ENCODE data around the gene PALMD. TPM values are rescaled to one million over a fixed set of nuclear protein-coding genes. Genes with fewer than 3 reads are reported as not detected.

PALMD gene
- total RNA-seq, 2 experiments from 2014 or later = not detected

DNA sequence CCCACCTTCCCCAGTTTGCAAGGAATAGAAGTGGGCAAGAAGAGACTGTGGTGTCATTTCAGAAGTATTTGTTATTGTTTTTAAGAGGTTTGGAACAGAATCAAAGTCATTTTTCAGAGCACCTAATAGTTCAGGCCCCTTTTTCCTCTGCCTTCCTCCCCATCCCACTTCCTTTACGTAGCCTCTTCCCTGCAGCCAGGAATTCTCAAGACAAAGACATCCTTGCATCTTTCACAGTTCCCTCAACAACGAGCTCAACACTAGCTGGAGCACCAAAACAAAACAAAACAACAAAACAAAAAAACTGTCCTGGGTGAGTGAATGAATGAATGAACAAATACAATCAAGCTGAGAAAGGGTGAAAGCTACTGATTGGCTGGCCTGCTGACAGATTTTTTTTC lies 7.0 kb downstream of the PALMD start:
- DNase-seq = no peak
- no peaks in the 10 kb centered on the region for H3K9me3 Mint-ChIP-seq
- Histone ChIP-seq H3K36me3 (ENCODE audit: insufficient read depth, low read length) (no peaks in the 10 kb centered on the region), H3K27me3 (ENCODE audit: control insufficient read depth in 1 of 2, insufficient read depth in 2 of 2, low read length in 2 of 2) (peaks cover 0 to 3% of the 10 kb centered on the region in 2 experiments), H3K9me3 (ENCODE audit: control insufficient read depth in 1 of 2, insufficient read depth in 1 of 2, low read length in 2 of 2) (no peaks in the 10 kb centered on the region), H3K4me1 (ENCODE audit: insufficient read depth, low read length) (no peaks in the 10 kb centered on the region), H3K4me3 (ENCODE audit: low read length) (no peak overlapping the region), H3K27ac (ENCODE audit: low read depth in 1 of 2, low read length in 2 of 2) (no peak overlapping the region)
- CTCF ChIA-PET = no interaction called here
- H3K27ac Mint-ChIP-seq = no peak overlapping the region
- POLR2A ChIA-PET = no interaction called here
- no peaks in the 10 kb centered on the region for H3K36me3 Mint-ChIP-seq (ENCODE audit: low read depth)
- TF ChIP-seq, protein P1, sequence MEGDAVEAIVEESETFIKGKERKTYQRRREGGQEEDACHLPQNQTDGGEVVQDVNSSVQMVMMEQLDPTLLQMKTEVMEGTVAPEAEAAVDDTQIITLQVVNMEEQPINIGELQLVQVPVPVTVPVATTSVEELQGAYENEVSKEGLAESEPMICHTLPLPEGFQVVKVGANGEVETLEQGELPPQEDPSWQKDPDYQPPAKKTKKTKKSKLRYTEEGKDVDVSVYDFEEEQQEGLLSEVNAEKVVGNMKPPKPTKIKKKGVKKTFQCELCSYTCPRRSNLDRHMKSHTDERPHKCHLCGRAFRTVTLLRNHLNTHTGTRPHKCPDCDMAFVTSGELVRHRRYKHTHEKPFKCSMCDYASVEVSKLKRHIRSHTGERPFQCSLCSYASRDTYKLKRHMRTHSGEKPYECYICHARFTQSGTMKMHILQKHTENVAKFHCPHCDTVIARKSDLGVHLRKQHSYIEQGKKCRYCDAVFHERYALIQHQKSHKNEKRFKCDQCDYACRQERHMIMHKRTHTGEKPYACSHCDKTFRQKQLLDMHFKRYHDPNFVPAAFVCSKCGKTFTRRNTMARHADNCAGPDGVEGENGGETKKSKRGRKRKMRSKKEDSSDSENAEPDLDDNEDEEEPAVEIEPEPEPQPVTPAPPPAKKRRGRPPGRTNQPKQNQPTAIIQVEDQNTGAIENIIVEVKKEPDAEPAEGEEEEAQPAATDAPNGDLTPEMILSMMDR (IDR thresholded peaks at IDR 0.05) = no peak
- intact Hi-C loops (cut with DNase I, micrococcal nuclease) = no loop called here
- peaks cover 10% of the 10 kb centered on the region for H3K27me3 Mint-ChIP-seq
- ATAC-seq (ENCODE audit: poor library complexity) = no peak
- no peaks in the 10 kb centered on the region for H3K4me1 Mint-ChIP-seq (ENCODE audit: low read depth)
- no peak overlapping the region for H3K4me3 Mint-ChIP-seq

DNA sequence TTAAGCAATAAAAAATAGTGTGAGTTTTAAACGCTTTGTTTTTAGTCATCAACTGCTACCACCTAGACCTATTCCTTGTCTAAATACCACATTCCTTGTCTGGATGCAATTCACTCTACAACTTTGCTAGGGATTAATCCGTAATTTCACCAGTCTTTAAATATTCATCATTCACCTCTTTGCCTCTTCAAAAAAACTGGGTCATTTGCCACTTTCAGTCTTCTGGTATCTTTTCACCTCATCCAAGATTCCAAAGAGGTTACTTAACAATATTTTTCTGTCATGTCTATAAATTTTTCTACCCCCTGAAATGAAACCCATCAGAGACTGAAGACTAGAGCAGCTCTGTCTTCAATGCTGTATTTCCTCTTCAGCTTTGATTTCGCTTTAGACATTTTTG lies 9.5 kb downstream of the PALMD start:
- Mint-ChIP-seq H3K27me3 (peaks cover 8% of the 10 kb centered on the region), H3K27ac (no peak overlapping the region), H3K9me3 (no peaks in the 10 kb centered on the region), H3K4me1 (ENCODE audit: low read depth) (no peaks in the 10 kb centered on the region), H3K4me3 (no peak overlapping the region), H3K36me3 (ENCODE audit: low read depth) (no peaks in the 10 kb centered on the region)
- no peak overlapping the region for H3K27ac ChIP-seq (ENCODE audit: low read depth in 1 of 2, low read length in 2 of 2)
- ChIA-PET CTCF (no interaction called here), POLR2A (no interaction called here)
- H3K4me3 ChIP-seq (ENCODE audit: low read length) = no peak overlapping the region
- intact Hi-C loops (cut with DNase I, micrococcal nuclease) = no loop called here
- H3K36me3 ChIP-seq (ENCODE audit: insufficient read depth, low read length) = no peaks in the 10 kb centered on the region
- no peaks in the 10 kb centered on the region for H3K27me3 ChIP-seq (ENCODE audit: control insufficient read depth in 1 of 2, insufficient read depth in 2 of 2, low read length in 2 of 2)
- no peaks in the 10 kb centered on the region for H3K4me1 ChIP-seq (ENCODE audit: insufficient read depth, low read length)
- TF ChIP-seq, protein P1 (IDR thresholded peaks at IDR 0.05) = no peak
- no peaks in the 10 kb centered on the region for H3K9me3 ChIP-seq (ENCODE audit: control insufficient read depth in 1 of 2, insufficient read depth in 1 of 2, low read length in 2 of 2)
- DNase-seq = no peak
- no peak for ATAC-seq (ENCODE audit: poor library complexity)

DNA sequence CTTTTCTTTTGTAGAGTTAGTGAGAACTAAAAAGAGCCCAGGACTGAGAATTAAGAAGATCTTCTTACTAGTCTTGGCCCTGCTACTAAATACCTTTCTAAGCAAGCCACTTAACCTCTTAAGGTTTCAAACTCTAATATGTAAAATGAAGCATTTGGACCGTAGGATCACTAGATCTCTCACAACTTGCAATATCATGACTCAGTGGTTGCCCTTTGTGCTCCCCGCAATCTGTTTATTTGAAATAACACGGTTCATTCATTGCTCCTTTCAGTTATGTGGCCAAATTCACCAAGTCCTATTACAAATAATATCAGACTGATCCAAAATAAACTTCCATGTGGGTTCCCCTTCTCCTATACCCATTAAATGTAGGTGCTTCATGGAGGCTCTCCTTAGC lies 10.8 kb downstream of the PALMD start:
- no peak overlapping the region for H3K4me3 ChIP-seq (ENCODE audit: low read length)
- no peaks in the 10 kb centered on the region for H3K9me3 Mint-ChIP-seq
- ChIA-PET CTCF (interaction anchor here (0.9 kb wide), 1 partner anchor 10 kb away, joined by 4 read pairs; no protein-coding TSS in a partner anchor), POLR2A (no interaction called here)
- H3K36me3 Mint-ChIP-seq (ENCODE audit: low read depth) = no peaks in the 10 kb centered on the region
- TF ChIP-seq, protein P1 (IDR thresholded peaks at IDR 0.05) = no peak
- H3K9me3 ChIP-seq (ENCODE audit: control insufficient read depth in 1 of 2, insufficient read depth in 1 of 2, low read length in 2 of 2) = no peaks in the 10 kb centered on the region
- no peaks in the 10 kb centered on the region for H3K36me3 ChIP-seq (ENCODE audit: insufficient read depth, low read length)
- ATAC-seq (ENCODE audit: poor library complexity) (no peak), DNase-seq (no peak)
- no peaks in the 10 kb centered on the region for H3K27me3 ChIP-seq (ENCODE audit: control insufficient read depth in 1 of 2, insufficient read depth in 2 of 2, low read length in 2 of 2)
- H3K27ac Mint-ChIP-seq = no peak overlapping the region
- H3K4me1 Mint-ChIP-seq (ENCODE audit: low read depth) = no peaks in the 10 kb centered on the region
- intact Hi-C loops (cut with DNase I, micrococcal nuclease) = no loop called here
- peaks cover 5% of the 10 kb centered on the region for H3K27me3 Mint-ChIP-seq
- H3K4me3 Mint-ChIP-seq = no peak overlapping the region
- no peak overlapping the region for H3K27ac ChIP-seq (ENCODE audit: low read depth in 1 of 2, low read length in 2 of 2)
- H3K4me1 ChIP-seq (ENCODE audit: insufficient read depth, low read length) = no peaks in the 10 kb centered on the region

All from CD4-positive, alpha-beta T cell (primary cell).